ENCODE results near the gene TNFAIP2.

GRCh38 chr14:103164779-103165178, 41.5 kb downstream of the TNFAIP2 start:
- no peak for TF ChIP-seq CTCF (IDR thresholded peaks at IDR 0.05)
- TF ChIP-seq POLR2A (IDR thresholded peaks at IDR 0.05): no peak
- no peak for TF ChIP-seq EP300 (IDR thresholded peaks at IDR 0.05)

All from ovary (tissue), 3 donors.